ENCODE results near the gene LIMS2. TPM values are rescaled to one million over a fixed set of nuclear protein-coding genes. Genes with fewer than 3 reads are reported as not detected.

LIMS2 gene
- total and polyA plus RNA-seq, 2 of the 8 experiments (the other 6 are each of a cell fraction or from before 2014, with no cell fraction given): 3.3 to 4.8 TPM

DNA sequence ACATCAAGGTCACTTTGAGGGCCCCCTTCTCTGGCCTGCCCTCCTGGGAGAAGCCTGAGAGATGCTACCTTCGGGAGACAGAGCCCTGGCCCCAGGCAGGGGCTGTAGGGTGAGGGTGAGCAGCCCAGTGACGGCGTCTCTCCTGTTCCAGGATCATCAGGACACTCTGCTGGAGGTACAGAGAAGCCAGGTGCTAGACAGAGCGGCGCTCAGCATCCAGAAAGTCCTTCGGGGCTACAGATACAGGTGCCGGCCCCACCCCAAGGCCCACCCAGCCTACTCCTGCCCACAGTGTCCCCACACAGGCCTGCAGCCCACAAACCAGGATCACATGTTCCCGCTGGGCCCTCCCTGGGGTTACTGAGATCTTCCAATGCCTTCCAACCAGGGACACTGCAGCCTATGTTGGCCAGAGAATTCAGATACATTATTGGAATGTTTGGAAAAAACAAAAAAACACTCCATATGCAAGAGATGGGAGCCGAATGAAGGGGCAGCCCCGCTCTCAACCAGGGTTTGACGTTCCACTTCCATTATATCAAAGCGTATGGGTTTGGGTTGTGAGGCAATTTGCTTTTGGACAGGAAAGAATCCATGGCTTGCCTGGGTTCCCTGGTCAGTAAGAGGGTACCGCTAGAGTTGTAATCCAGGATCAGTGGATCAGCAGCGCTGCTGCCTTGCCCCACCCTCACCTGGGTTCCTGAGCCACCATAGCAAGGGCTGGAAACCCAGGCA lies 78.9 kb downstream of the LIMS2 start (continued):
- TF ChIP-seq GTF2F1 (IDR thresholded peaks at IDR 0.05; ENCODE audit: borderline replicate concordance, low read depth, low read length): no peak
- no peak for TF ChIP-seq RXRA (IDR thresholded peaks at IDR 0.05; ENCODE audit: insufficient read depth, low read depth, low read length)
- no peak for TF ChIP-seq KDM4A (IDR thresholded peaks at IDR 0.05; ENCODE audit: low read depth, low read length, severe bottlenecking)
